HL-60 (cell line): ENCODE measurements around the gene DENND4B.

Source experiments
- CTCF ChIP-seq: IDR thresholded peaks from one replicate; pipeline ENCODE4 v1.5.1; 2011; ENCODE audit warnings: low read length, control low read depth, inconsistent platforms; ENCODE audit not compliant: insufficient read depth
- GABPA ChIP-seq: IDR thresholded peaks from 2 replicates; pipeline ENCODE4 v1.6.1; 2012; ENCODE audit warnings: low read depth
- POLR2AphosphoS5 ChIP-seq: IDR thresholded peaks from 2 replicates; pipeline ENCODE4 v1.6.1; 2012; ENCODE audit warnings: low read depth
- REST ChIP-seq: IDR thresholded peaks from 2 replicates; pipeline ENCODE4 v1.6.1; 2012; ENCODE audit warnings: low read depth; ENCODE audit not compliant: insufficient replicate concordance
- SPI1 ChIP-seq: IDR thresholded peaks from 2 replicates; pipeline ENCODE4 v1.6.1; 2012; ENCODE audit warnings: low read depth, mild to moderate bottlenecking, borderline replicate concordance

- TF ChIP-seq CTCF = no peak
- TF ChIP-seq GABPA = no peak
- no peak for TF ChIP-seq POLR2AphosphoS5
- TF ChIP-seq REST = no peak
- no peak for TF ChIP-seq SPI1
Measured at GRCh38 chr1:153987621-153988020, 41.1 kb upstream of the DENND4B start.
